NCI-H526 (cell line): ENCODE results near the gene TAF12.
"Not testable (repeated sequence)": the region's sequence is repeated elsewhere in the genome, so short reads cannot be mapped to it uniquely, and the experiment has no call there.

Source experiments
- DNase-seq, 2 experiments: peaks; one replicate each; lab custom pipeline; 2025; lab: John Stamatoyannopoulos, UW

TAF12 gene

DNA sequence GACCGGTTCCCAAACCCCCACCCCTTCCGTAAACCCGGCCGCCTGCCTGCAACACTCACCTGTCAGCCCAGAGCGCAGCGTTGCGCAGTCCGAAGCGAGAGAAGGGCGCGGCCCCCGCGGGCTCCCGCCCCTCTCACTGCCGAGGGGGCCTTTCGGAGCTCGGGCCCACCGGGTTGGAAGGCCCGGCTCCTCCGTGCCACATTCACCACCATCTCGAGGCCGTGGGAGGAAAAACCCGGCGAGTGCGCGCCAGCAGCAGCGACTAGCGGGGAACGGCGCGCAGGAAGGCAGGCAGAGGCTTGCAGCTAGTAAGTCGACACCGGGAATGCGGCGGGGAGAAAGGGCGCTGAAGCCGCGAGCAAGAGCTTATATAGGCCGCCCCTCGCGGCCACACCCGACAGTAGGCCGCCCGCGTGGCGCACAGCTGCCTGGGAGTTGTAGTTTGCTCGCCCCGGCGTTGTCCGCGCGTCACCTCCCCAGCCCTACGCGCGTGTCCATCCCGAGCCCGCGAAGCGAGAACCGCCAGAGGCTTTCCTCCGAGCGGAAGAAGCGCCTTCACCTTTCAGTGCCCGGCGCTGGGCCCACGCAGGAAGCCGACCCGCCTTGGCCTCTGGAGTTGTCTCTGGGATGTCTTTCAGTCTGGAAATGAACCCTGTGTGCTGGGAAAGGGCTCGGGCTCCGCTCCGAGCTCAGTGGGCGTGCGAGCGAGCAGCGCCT lies 61.2 kb downstream of the TAF12 start:
- DNase-seq = peak; percentile 83 to 97

DNA sequence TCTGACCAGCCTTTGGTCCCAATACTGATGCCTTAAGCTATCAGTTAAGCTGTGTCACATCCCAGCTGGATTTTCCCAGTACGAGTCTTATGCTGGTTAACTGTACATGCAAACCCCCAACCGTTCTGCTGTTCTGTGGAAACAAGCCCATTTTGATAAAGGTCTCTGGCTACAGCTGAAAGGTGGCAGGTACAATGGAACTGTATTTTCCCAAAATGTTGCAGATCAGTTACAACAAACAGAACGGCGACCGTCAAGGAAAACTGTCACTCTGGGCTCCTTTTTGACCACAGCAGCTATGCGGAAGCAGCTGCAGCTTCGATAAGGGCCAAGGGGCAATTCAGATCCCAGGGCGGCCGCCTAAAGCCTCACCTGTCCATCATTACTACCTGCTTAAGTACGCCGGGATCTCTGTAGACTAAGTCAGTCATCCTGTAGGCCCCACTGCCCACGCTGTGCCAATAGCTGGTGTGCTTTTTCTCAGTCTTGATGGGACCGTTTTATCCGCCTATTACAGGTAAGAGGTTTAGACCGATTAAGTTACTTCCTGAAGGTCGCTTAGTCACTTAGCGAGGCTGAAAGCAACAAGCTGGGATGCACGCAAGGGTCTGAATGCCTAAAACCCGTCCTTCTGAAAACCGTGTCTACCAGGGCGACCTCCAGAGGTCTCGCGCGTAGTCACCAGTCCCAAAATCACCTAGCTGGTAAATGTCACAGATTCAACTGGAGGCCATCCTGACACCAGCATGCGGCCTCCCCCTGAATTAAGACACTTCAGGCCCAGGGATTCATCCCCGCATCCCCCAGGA lies 61.9 kb downstream of the TAF12 start:
- DNase-seq = peak; percentile 55 to 69

DNA sequence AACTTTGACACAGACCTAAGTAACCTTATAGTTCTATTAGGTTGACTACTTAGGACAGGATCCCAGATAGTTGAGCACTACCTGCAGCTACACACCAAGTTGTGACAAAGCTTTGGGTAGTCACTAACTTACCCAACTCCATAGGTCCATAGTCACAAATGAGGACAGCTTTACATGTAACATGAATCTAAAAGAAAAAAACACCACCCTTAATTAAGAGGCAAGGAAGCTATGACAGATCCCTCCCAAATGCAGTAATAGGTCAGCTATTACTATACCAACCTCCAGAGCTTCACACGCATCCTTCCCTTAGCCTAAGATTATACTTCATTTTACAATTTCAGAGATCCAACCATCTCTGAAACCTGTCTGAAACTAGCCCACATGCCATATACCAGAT lies 63.5 kb downstream of the TAF12 start:
- DNase-seq = no peak

DNA sequence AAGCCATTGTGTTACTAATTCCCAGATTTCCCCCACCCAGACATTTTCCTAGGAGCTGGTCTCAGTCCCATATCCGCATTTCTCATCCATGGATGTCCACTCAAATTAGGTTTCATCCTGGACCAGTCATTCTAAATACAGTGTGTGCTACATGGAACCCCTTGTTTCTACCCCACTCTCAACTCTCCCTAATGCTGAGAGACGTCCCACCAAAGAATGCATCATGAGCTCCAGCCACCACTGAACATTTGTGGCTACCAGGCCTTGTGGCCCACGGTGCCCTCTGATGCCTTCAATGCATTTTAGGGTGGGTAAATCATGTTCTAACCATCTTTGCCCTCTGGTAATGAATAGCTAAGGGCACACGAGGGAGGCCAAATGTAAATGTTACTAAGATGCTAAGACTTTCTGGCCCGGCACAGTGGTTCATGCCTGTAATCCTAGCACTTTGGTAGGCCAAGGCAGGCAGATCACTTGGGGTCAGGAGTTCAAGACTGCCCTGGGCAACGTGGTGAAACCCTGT lies 64.1 kb downstream of the TAF12 start:
- DNase-seq = no peak

DNA sequence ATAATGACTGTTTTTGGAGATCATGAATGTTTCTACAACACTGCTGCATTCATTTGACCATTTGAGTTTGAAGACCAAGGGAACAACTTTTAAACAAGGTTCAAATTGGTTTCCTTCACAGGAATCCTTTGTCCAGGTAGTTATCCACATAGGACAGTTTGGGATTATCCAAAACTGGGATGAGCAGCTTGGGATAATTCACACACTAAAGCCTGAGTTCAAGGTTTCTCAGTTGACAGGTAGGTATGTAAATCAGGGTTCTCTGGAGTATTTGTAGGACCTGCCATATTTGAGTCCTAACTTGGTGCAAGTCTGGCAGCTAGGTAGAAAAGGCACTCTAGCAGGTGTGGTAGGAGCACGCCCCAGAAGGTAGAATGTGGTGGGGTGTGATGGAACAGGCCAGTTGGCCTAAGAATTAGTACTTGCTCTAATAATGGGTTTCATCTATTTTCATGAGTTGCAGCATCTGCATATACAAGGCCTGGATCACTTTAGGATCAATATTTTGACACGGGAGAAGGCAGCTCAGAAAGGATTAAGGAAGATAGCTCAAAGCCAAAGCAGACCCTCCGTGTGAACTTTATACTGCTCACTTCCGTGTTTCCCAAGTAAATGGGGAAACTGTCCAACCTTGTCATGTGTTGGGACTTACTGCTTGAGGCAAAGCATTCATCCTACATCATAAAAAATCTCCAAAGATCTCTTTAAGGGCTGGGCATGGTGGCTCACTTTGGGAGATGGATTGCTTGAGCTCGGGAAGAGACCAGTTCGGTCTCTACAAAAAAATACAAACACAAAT lies 64.9 kb downstream of the TAF12 start:
- no peak for DNase-seq

DNA sequence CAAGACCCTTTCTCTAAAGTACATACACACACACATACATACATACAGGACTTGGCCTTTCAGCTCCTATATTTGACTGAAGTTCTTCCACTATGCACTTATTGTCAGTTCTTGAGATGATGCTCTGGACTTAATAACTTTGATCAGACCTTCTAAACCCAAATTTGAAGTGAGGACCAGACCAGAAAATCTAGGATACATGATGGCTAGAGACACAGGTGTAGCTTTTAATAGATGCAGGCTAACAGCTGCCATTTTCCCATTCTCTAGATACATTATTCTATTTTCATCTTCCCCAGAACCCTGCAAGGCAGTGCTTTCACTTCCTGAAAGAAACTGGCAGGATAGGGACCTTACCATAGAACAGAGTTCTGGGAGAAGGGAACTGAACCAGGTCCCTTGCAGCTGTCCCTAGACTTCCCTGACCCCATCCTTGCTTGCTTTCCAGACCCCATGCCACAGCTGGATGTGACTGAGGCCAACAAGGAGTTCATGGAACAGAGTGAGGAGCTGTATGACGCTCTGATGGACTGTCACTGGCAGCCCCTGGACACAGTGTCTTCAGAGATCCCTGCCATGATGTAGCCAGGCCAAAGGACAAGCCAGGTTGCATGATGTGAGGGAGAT lies 65.7 kb downstream of the TAF12 start:
- no peak for DNase-seq

DNA sequence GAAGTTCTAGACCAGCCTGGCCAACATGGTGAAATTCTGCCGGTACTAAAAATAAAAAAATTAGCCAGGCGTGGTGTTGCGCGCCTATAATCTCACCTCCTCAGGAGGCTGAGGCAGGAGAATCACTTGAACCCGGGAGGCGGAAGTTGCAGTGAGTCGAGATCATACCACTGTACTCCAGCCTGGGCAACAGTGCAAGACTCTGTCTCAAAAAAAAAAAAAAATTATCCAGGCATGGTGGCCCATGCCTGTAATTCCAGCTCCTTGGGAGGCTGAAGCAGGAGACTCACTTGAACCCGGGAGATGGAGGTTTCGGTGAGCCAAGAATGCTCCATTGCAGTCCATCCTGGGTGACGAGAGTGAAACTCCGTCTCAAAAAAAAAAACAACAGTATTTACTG lies 69.3 kb downstream of the TAF12 start:
- no peak for DNase-seq

DNA sequence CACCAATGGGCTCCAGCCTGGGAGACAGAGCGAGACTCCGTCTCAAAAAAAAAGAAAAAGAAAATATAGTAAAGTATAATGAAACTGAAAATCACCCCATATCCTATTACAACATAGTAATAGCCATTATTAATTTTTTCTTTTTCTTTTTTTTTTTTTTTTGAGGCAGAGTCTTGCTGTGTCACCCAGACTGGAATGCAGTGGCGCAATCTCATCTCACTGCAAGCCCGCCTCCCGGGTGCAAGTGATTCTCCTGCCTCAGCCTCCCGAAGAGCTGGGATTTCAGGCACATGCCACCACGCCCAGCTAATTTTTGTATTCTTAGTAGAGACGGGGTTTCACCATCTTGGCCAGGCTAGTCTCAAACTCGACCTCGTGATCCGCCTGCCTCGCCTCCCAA lies 70.0 kb downstream of the TAF12 start:
- DNase-seq = not testable (repeated sequence)

DNA sequence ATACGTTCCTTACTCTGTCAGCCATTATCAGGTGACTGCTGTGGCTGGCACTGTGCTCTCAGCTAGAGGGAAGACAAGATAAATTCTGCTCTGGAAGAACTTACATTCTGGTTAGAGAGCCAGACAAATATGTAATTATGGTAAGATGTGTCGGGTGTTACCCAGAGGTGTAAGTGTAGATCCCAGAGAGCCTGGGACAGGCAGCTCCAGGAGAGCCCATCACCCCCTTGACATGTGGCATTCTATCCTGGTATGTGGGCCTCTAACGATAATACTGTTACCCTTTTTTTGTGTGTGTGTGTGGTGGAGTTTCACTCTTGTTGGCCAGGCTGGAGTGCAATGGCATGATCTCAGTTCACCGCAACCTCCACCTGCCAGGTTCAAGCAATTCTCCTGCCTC lies 71.0 kb downstream of the TAF12 start:
- DNase-seq = no peak

DNA sequence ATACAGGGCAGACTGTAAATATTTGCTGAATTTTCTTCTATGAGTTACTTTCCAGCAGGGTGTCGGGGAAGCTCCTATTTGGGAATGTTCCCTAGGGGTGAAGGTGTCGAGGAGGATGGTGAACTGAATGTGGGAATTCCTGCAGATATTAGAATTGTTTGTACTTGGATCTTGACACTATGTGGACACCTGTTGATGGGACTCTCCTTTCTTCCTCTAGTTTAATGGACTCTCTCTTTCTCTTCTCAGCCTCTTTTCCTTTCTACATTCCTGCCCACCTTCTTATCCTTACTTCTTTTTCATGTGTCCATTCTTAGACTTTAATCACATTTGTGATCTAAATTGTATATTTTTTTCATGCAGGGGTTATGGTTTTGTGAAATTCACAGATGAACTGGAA lies 75.9 kb downstream of the TAF12 start:
- no peak for DNase-seq

DNA sequence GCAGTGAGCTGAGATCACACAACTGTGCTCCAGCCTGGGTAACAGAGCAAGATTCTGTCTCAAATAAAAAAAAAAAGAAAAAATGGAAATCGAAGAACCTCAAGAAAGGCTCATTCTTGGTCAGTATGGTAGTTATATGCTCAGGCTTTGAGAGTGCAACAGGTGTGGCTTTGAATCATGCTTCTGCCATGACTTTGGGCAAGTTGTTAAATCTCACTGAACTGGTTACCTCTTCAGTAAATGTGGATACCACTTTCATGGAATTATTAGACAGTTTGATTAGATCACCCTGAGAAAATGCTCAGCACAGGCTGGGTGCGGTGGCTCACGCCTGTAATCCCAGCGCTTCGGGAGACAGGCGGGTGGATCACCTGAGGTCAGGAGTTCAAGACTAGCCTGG lies 77.1 kb downstream of the TAF12 start:
- no peak for DNase-seq

DNA sequence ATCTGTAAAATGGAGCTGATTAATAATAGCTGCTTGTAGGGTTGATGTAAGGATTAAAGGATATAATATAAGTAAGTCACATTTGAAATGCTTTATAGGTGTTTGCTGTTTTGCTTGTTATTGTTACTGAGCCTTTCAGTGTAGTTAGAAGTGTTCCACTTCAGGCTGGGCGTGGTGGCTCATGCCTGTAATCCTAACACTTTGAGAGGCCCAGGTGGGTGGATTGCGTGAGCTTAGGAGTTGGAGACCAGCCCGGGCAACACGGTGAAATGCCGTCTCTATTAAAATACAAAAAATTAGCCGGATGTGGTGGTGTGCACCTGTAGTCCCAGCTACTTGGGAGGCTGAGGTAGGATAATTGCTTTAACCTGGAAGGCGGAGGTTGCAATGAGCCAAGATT lies 77.8 kb downstream of the TAF12 start:
- DNase-seq = no peak

DNA sequence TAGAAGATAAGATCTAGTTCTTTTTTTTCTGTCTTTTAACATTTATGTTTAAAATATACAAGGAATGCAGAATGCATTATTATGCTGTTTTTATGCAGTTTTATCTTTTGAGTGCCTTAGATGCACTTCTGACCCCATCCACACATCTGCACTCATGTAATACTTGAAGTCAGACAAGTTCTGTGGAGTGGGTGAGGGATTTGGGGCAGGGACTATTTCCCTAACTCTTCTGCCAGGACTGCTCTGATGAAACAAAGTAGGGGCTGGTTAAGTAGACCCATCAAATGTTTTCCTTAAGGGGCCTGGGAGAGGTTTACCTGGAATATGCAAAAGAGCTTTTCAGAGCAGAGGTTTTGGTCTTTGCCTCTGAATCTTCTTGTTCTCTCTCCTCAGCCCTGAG lies 78.6 kb downstream of the TAF12 start:
- DNase-seq = no peak

DNA sequence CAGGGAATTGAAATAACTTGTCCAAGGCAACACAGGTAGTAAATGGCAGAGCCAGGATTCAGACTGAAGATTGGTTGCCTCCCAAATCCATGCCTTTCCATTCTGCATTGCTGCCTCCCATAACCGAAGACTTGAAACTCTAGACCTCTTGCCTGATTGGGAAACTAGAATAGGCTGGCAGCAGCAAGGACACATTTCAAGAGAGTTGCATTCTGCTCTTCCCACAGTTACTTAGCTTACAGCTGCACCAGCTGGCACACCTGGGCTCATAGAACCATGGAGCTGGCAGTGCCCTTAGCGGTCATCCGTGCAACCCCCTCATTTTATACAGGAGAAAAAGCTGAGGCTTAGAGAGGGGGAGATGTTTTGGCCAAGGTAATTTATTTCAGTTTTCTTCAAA lies 82.0 kb downstream of the TAF12 start:
- DNase-seq = no peak
